KBM-7 (cell line): ENCODE results near the gene EIF3B.
"Not testable (repeated sequence)": the region's sequence is repeated elsewhere in the genome, so short reads cannot be mapped to it uniquely, and the experiment has no call there.

ENCODE experiments used
- DNase-seq: peaks from one replicate; pipeline ENCODE4 v3.0.0-alpha.2; 2015
- in situ Hi-C: fragments of 300-500 bp; cut with MboI; formaldehyde crosslinking; loops from 2 replicates; pipeline ENCODE4 v1.14.3; 2020; ENCODE audit warnings: low sequenced_read_pairs, low pct_unique_long_range_greater_than_20kb, mixed read lengths

EIF3B gene

GRCh38 chr7:2390020-2390816, 35.6 kb downstream of the EIF3B start:
- in situ Hi-C loops, DNase-seq: not testable (repeated sequence)

- no peak for DNase-seq
- in situ Hi-C loops: no loop called here
Observed at GRCh38 chr7:2393706-2394105, 39.1 kb downstream of the EIF3B start.

- in situ Hi-C loops: no loop called here
- DNase-seq: no peak
Observed at GRCh38 chr7:2394566-2395082, 40.0 kb downstream of the EIF3B start.

GRCh38 chr7:2398506-2398905, 43.9 kb downstream of the EIF3B start:
- in situ Hi-C loops: no loop called here
- DNase-seq: no peak

- peak; percentile 97 for DNase-seq
- in situ Hi-C loops: no loop called here
Observed at GRCh38 chr7:2399848-2400587, 45.4 kb downstream of the EIF3B start.

GRCh38 chr7:2402687-2403013, 48.0 kb downstream of the EIF3B start:
- in situ Hi-C loops: no loop called here
- DNase-seq: no peak

- in situ Hi-C loops: no loop called here
- DNase-seq: peak; percentile 87
Observed at GRCh38 chr7:2403014-2403717, 48.5 kb downstream of the EIF3B start, which contains the start of gene CHST12. Gene CHST12 (plus strand): TSS chr7:2403611. CDS start chr7:2432640, 29,029 bp downstream.

GRCh38 chr7:2403718-2404648, 49.4 kb downstream of the EIF3B start:
- in situ Hi-C loops: no loop called here
- DNase-seq: no peak

GRCh38 chr7:2404714-2405119, 50.1 kb downstream of the EIF3B start:
- in situ Hi-C loops: no loop called here
- DNase-seq: no peak

- in situ Hi-C loops: no loop called here
- DNase-seq: no peak
Observed at GRCh38 chr7:2405201-2405600, 50.6 kb downstream of the EIF3B start.

GRCh38 chr7:2405601-2406345, 51.1 kb downstream of the EIF3B start:
- in situ Hi-C loops: no loop called here
- peak; percentile 87 for DNase-seq

- peak; percentile 79 for DNase-seq
- in situ Hi-C loops: no loop called here
Observed at GRCh38 chr7:2409745-2410414, 55.3 kb downstream of the EIF3B start.

- no peak for DNase-seq
- in situ Hi-C loops: no loop called here
Observed at GRCh38 chr7:2411049-2411448, 56.4 kb downstream of the EIF3B start.

- in situ Hi-C loops: no loop called here
- no peak for DNase-seq
Observed at GRCh38 chr7:2411815-2412586, 57.4 kb downstream of the EIF3B start.

GRCh38 chr7:2412587-2413201, 58.1 kb downstream of the EIF3B start:
- DNase-seq: no peak
- in situ Hi-C loops: no loop called here

GRCh38 chr7:2416063-2416462, 61.4 kb downstream of the EIF3B start:
- in situ Hi-C loops: no loop called here
- DNase-seq: no peak
